H9 (cell line): ENCODE results near the gene DSP. TPM values are rescaled to one million over a fixed set of nuclear protein-coding genes. Genes with fewer than 3 reads are reported as not detected.
A peak's percentile ranks its signal among the peaks of the same experiment; 100 is the strongest.

ENCODE experiments used
- DNase-seq: peaks from one replicate; pipeline ENCODE4 v3.0.0-alpha.2; 2017
- H2AFZ ChIP-seq: one replicate; pipeline ENCODE4 v1.6.1; 2013; ENCODE audit warnings: mild to moderate bottlenecking, low read length, control low read depth, moderate library complexity
- H2AK5ac ChIP-seq: 2 replicates; pipeline ENCODE4 v1.6.1; 2013; ENCODE audit warnings: low read length, control low read depth, mixed read lengths; ENCODE audit not compliant: insufficient read length
- H2BK120ac ChIP-seq: one replicate; pipeline ENCODE4 v1.6.1; 2013; ENCODE audit warnings: low read depth, mild to moderate bottlenecking, low read length, control low read depth, inconsistent platforms; ENCODE audit not compliant: poor library complexity, severe bottlenecking
- H2BK12ac ChIP-seq: 2 replicates; pipeline ENCODE4 v1.6.1; 2013; ENCODE audit warnings: low read length, control low read depth, mixed read lengths, low read depth; ENCODE audit not compliant: insufficient read length
- H2BK15ac ChIP-seq: 2 replicates; pipeline ENCODE4 v1.6.1; 2013; ENCODE audit warnings: low read depth, low read length, control low read depth
- H2BK20ac ChIP-seq: one replicate; pipeline ENCODE4 v1.6.1; 2013; ENCODE audit warnings: low read depth, mild to moderate bottlenecking, low read length, control low read depth, inconsistent platforms; ENCODE audit not compliant: poor library complexity, severe bottlenecking
- H2BK5ac ChIP-seq: 2 replicates; pipeline ENCODE4 v1.6.1; 2013; ENCODE audit warnings: low read length, control low read depth, mixed read lengths; ENCODE audit not compliant: insufficient read length
- H3K14ac ChIP-seq: 2 replicates; pipeline ENCODE4 v1.6.1; 2013; ENCODE audit warnings: low read length, control low read depth; ENCODE audit not compliant: insufficient read depth
- H3K18ac ChIP-seq: 2 replicates; pipeline ENCODE4 v1.6.1; 2013; ENCODE audit warnings: low read depth, mild to moderate bottlenecking, mixed read lengths, low read length, control low read depth; ENCODE audit not compliant: insufficient read length
- H3K23ac ChIP-seq: 2 replicates; pipeline ENCODE4 v1.6.1; 2013; ENCODE audit warnings: low read length, control low read depth, mixed read lengths, low read depth; ENCODE audit not compliant: insufficient read length
- H3K23me2 ChIP-seq: 2 replicates; pipeline ENCODE4 v1.6.1; 2013; ENCODE audit warnings: low read depth, mild to moderate bottlenecking, mixed read lengths, low read length, control low read depth; ENCODE audit not compliant: insufficient read length, poor library complexity, severe bottlenecking
- H3K27ac ChIP-seq: 2 replicates; pipeline ENCODE4 v1.5.1; 2013; ENCODE audit warnings: low read length, control low read depth, mixed read lengths, low read depth; ENCODE audit not compliant: insufficient read length
- H3K27me3 ChIP-seq: 2 replicates; pipeline ENCODE4 v1.6.1; 2013; ENCODE audit warnings: low read length, control low read depth, inconsistent platforms; ENCODE audit not compliant: insufficient read depth
- H3K4ac ChIP-seq: 2 replicates; pipeline ENCODE4 v1.6.1; 2013; ENCODE audit warnings: low read depth, mild to moderate bottlenecking, control low read depth, inconsistent platforms, low read length, moderate library complexity
- H3K4me1 ChIP-seq: 2 replicates; pipeline ENCODE4 v1.6.1; 2013; ENCODE audit warnings: low read length, control low read depth, inconsistent platforms; ENCODE audit not compliant: insufficient read depth
- H3K4me2 ChIP-seq: 2 replicates; pipeline ENCODE4 v1.6.1; 2013; ENCODE audit warnings: low read length, control low read depth, mixed read lengths; ENCODE audit not compliant: insufficient read length, insufficient read depth
- H3K56ac ChIP-seq: 2 replicates; pipeline ENCODE4 v1.6.1; 2013; ENCODE audit warnings: low read depth, mild to moderate bottlenecking, mixed read lengths, low read length, control low read depth; ENCODE audit not compliant: insufficient read length
- H3K79me1 ChIP-seq: 2 replicates; pipeline ENCODE4 v1.6.1; 2013; ENCODE audit warnings: low read depth, mild to moderate bottlenecking, moderate library complexity, low read length, control low read depth, inconsistent platforms; ENCODE audit not compliant: insufficient read depth, poor library complexity, severe bottlenecking
- H3K79me2 ChIP-seq: 2 replicates; pipeline ENCODE4 v1.6.1; 2013; ENCODE audit warnings: low read length, control low read depth, inconsistent platforms; ENCODE audit not compliant: insufficient read depth
- H3K9ac ChIP-seq: 2 replicates; pipeline ENCODE4 v1.6.1; 2013; ENCODE audit warnings: low read length, control low read depth, mixed read lengths; ENCODE audit not compliant: insufficient read length; ENCODE audit errors: extremely low read depth
- H3K9me3 ChIP-seq: one replicate; pipeline ENCODE4 v1.6.1; 2013; ENCODE audit warnings: low read depth, low read length, inconsistent platforms; ENCODE audit not compliant: control insufficient read depth
- H3T11ph ChIP-seq: one replicate; pipeline ENCODE4 v1.6.1; 2013; ENCODE audit warnings: mild to moderate bottlenecking, low read length, control low read depth, inconsistent platforms
- H4K20me1 ChIP-seq: one replicate; pipeline ENCODE4 v1.6.1; 2013; ENCODE audit not compliant: control insufficient read depth, insufficient read length, insufficient read depth
- H4K5ac ChIP-seq: 2 replicates; pipeline ENCODE4 v1.6.1; 2013; ENCODE audit warnings: low read depth, mild to moderate bottlenecking, mixed read lengths, low read length, control low read depth; ENCODE audit not compliant: insufficient read length
- H4K8ac ChIP-seq: replicated peaks from 2 replicates; pipeline ENCODE4 v1.6.1; 2013; ENCODE audit warnings: low read length, control low read depth, mixed read lengths, low read depth; ENCODE audit not compliant: insufficient read length
- H4K91ac ChIP-seq: 2 replicates; pipeline ENCODE4 v1.6.1; 2013; ENCODE audit warnings: low read depth, mild to moderate bottlenecking, moderate library complexity, mixed read lengths, low read length, control low read depth; ENCODE audit not compliant: insufficient read length
- H3K27ac Mint-ChIP-seq, 3 experiments: 2 replicates in 2 of 3; 3 replicates in 1 of 3; pipeline ENCODE4 v1.8.0; 2020 to 2021; ENCODE audit warnings: mixed read lengths in 3 of 3, mild to moderate bottlenecking in 1 of 3, moderate library complexity in 1 of 3
- H3K27me3 Mint-ChIP-seq: 2 replicates; pipeline ENCODE4 v1.8.0; 2021; ENCODE audit warnings: low read depth, mild to moderate bottlenecking, moderate library complexity, mixed read lengths
- H3K36me3 Mint-ChIP-seq, 3 experiments: 2 replicates in 2 of 3; 3 replicates in 1 of 3; pipeline ENCODE4 v1.8.0; 2020 to 2021; ENCODE audit warnings: low read depth in 3 of 3, mixed read lengths in 3 of 3; ENCODE audit not compliant: insufficient read depth in 1 of 3
- H3K4me1 Mint-ChIP-seq, 2 experiments: 2 replicates each; pipeline ENCODE4 v1.8.0; 2020; ENCODE audit warnings: mixed read lengths in 2 of 2
- H3K4me3 Mint-ChIP-seq, 2 experiments: 2 replicates in 1 of 2; 3 replicates in 1 of 2; pipeline ENCODE4 v1.8.0; 2020 to 2021; ENCODE audit warnings: mild to moderate bottlenecking in 2 of 2, mixed read lengths in 2 of 2, moderate library complexity in 1 of 2
- H3K9me3 Mint-ChIP-seq, 2 experiments: 2 replicates in 1 of 2; 3 replicates in 1 of 2; pipeline ENCODE4 v1.8.0; 2020; ENCODE audit warnings: mild to moderate bottlenecking in 2 of 2, mixed read lengths in 2 of 2, moderate library complexity in 1 of 2
- CTCF ChIP-seq: fragments of 200-600 bp; sonication (generic); conservative IDR thresholded peaks from 3 replicates; pipeline ENCODE4 v1.8.0; 2021; ENCODE audit warnings: antibody characterized with exemption, mild to moderate bottlenecking
- WGBS: extraction: QIAGEN DNeasy Blood & Tissue Kit; methylation state at CpG from one replicate; pipeline ENCODE4 v1.1.7; 2013; ENCODE audit warnings: missing lambda C conversion rate, low lambda C conversion rate, mixed read lengths; ENCODE audit not compliant: insufficient read length; ENCODE audit errors: extremely low coverage; 5-methylcytosine and 5-hydroxymethylcytosine counted together
- total RNA-seq: library from RNA; stranded (reverse); gene quantifications from 2 replicates; pipeline ENCODE4 v1.2.1, GENCODE V29; 2021

Gene DSP
- total RNA-seq, 1 experiment from 2014 or later = 48.9 TPM

GRCh38 chr6:7542874-7543624 is 1.6 kb downstream of the DSP start:
- Mint-ChIP-seq H3K4me3 (peak overlapping the region; percentile 84 to 97), H3K27ac (no peak overlapping the region), H3K4me1 (peaks cover 43 to 51% of the 10 kb centered on the region in 2 experiments), H3K36me3 (peaks cover 0 to 8% (median 4%) of the 10 kb centered on the region in 3 experiments; a peak in 3 of 7 replicates), H3K9me3 (no peaks in the 10 kb centered on the region), H3K27me3 (peaks cover 37% of the 10 kb centered on the region)
- Histone ChIP-seq H3K23me2 (peaks cover 8% of the 10 kb centered on the region), H2BK20ac (no peak overlapping the region), H2BK12ac (no peak overlapping the region), H3K56ac (no peak overlapping the region), H3K23ac (no peak overlapping the region), H3K79me2 (no peaks in the 10 kb centered on the region), H3T11ph (no peak overlapping the region), H3K18ac (no peak overlapping the region), H3K4ac (no peak overlapping the region), H3K27me3 (peaks cover 2% of the 10 kb centered on the region; the same call in 1 of the 2 replicates), H3K9ac (peak overlapping the region; percentile 76), H2AK5ac (no peak overlapping the region), H3K14ac (no peak overlapping the region), H4K20me1 (no peaks in the 10 kb centered on the region), H4K8ac (no peak overlapping the region), H2BK5ac (no peak overlapping the region), H3K9me3 (no peaks in the 10 kb centered on the region), H4K5ac (no peak overlapping the region), H3K4me2 (peak overlapping the region; percentile 49), H2AFZ (no peak overlapping the region), H3K4me1 (no peaks in the 10 kb centered on the region; the same call in 1 of the 2 replicates), H2BK120ac (no peak overlapping the region), H3K79me1 (no peaks in the 10 kb centered on the region), H4K91ac (no peak overlapping the region), H3K27ac (no peak overlapping the region), H2BK15ac (no peak overlapping the region)
- no peak for TF ChIP-seq CTCF
- WGBS = no CpG with 5 or more reads among the region's 32 CpGs
- DNase-seq = peak; percentile 83
